NCI-H1436 (cell line): ENCODE results near the gene MRPL39.
A peak's percentile ranks its signal among the peaks of the same experiment; 100 is the strongest.
"Not testable (repeated sequence)": the region's sequence is repeated elsewhere in the genome, so short reads cannot be mapped to it uniquely, and the experiment has no call there.

Experiments
- DNase-seq: peaks from one replicate; lab custom pipeline; 2025; lab: John Stamatoyannopoulos, UW

Gene MRPL39

GRCh38 chr21:25607151-25608043 is at the start of gene MRPL39:
Gene MRPL39, minus strand, starts transcription at chr21:25607481. Its CDS starts 6 bp downstream, at chr21:25607475.
- DNase-seq = peak; percentile 83

- no peak for DNase-seq
Observed at GRCh38 chr21:25656412-25656811, 49.1 kb upstream of the MRPL39 start.

GRCh38 chr21:25649146-25649545 is 41.9 kb upstream of the MRPL39 start:
- no peak for DNase-seq

- DNase-seq = no peak
Observed at GRCh38 chr21:25647647-25648046, 40.4 kb upstream of the MRPL39 start.

GRCh38 chr21:25646474-25646873 is 39.2 kb upstream of the MRPL39 start:
- no peak for DNase-seq

GRCh38 chr21:25643486-25643885 is 36.2 kb upstream of the MRPL39 start:
- no peak for DNase-seq

GRCh38 chr21:25640943-25641292 is 33.6 kb upstream of the MRPL39 start:
- DNase-seq = no peak

GRCh38 chr21:25640202-25640942 is 33.1 kb upstream of the MRPL39 start:
- DNase-seq = no peak

GRCh38 chr21:25639551-25640201 is 32.4 kb upstream of the MRPL39 start:
- DNase-seq = no peak

- DNase-seq = no peak
Observed at GRCh38 chr21:25638660-25639550, 31.6 kb upstream of the MRPL39 start, which contains the start of gene JAM2. Gene JAM2, plus strand, starts transcription at chr21:25639258. Its CDS starts 564 bp downstream, at chr21:25639822.

- no peak for DNase-seq
Observed at GRCh38 chr21:25637851-25638659, 30.8 kb upstream of the MRPL39 start.

GRCh38 chr21:25636727-25637126 is 29.4 kb upstream of the MRPL39 start:
- no peak for DNase-seq

- no peak for DNase-seq
Observed at GRCh38 chr21:25635310-25635709, 28.0 kb upstream of the MRPL39 start.

GRCh38 chr21:25632296-25632695 is 25.0 kb upstream of the MRPL39 start:
- DNase-seq = no peak

GRCh38 chr21:25626757-25627156 is 19.5 kb upstream of the MRPL39 start:
- DNase-seq = no peak

GRCh38 chr21:25625776-25626555 is 18.7 kb upstream of the MRPL39 start:
- not testable (repeated sequence) for DNase-seq

GRCh38 chr21:25625036-25625435 is 17.8 kb upstream of the MRPL39 start:
- no peak for DNase-seq

GRCh38 chr21:25624511-25624910 is 17.2 kb upstream of the MRPL39 start:
- no peak for DNase-seq

- DNase-seq = no peak
Observed at GRCh38 chr21:25619198-25619597, 11.9 kb upstream of the MRPL39 start.

GRCh38 chr21:25615880-25616279 is 8.6 kb upstream of the MRPL39 start:
- DNase-seq = no peak
